Hepatocyte (in vitro differentiated cells): Measurements from ENCODE around the gene ZBTB20. TPM values are rescaled to one million over a fixed set of nuclear protein-coding genes. Genes with fewer than 3 reads are reported as not detected.

Source experiments
- DNase-seq: peaks from one replicate; pipeline ENCODE4 v3.0.0-alpha.2; 2016; ENCODE audit warnings: low spot score
- H2AFZ ChIP-seq: fragments of 200-600 bp; sonication (generic); 2 replicates; pipeline ENCODE4 v1.6.0; 2016; ENCODE audit warnings: antibody characterized with exemption, mild to moderate bottlenecking
- H3K27ac ChIP-seq: fragments of 200-600 bp; sonication (generic); 2 replicates; pipeline ENCODE4 v1.5.1; 2016; ENCODE audit warnings: mild to moderate bottlenecking
- H3K27me3 ChIP-seq: fragments of 200-600 bp; sonication (generic); 2 replicates; pipeline ENCODE4 v1.6.1; 2016
- H3K36me3 ChIP-seq: fragments of 200-600 bp; sonication (generic); replicated peaks from 2 replicates; pipeline ENCODE4 v1.5.1; 2016; ENCODE audit warnings: low read depth; ENCODE audit not compliant: insufficient read depth
- H3K4me1 ChIP-seq: fragments of 200-600 bp; sonication (generic); 2 replicates; pipeline ENCODE4 v1.5.1; 2016; ENCODE audit warnings: mild to moderate bottlenecking, moderate library complexity; ENCODE audit not compliant: insufficient read depth
- H3K4me2 ChIP-seq: fragments of 200-600 bp; sonication (generic); 2 replicates; pipeline ENCODE4 v1.6.0; 2016
- H3K4me3 ChIP-seq: fragments of 200-600 bp; sonication (generic); 2 replicates; pipeline ENCODE4 v1.5.1; 2016; ENCODE audit warnings: mild to moderate bottlenecking
- H3K79me2 ChIP-seq: fragments of 200-600 bp; sonication (generic); 2 replicates; pipeline ENCODE4 v1.6.0; 2017; ENCODE audit warnings: mild to moderate bottlenecking
- H3K9me2 ChIP-seq: fragments of 200-600 bp; sonication (generic); replicated peaks from 2 replicates; pipeline ENCODE4 v1.6.0; 2017; ENCODE audit warnings: mild to moderate bottlenecking; ENCODE audit not compliant: insufficient read depth
- H3K9me3 ChIP-seq: fragments of 200-600 bp; sonication (generic); 2 replicates; pipeline ENCODE4 v1.5.1; 2016; ENCODE audit warnings: low read depth, mild to moderate bottlenecking
- H4K20me1 ChIP-seq: fragments of 200-600 bp; sonication (generic); 2 replicates; pipeline ENCODE4 v1.6.0; 2016; ENCODE audit warnings: mild to moderate bottlenecking; ENCODE audit not compliant: insufficient read depth, poor library complexity, severe bottlenecking
- EZH2 ChIP-seq: fragments of 200-600 bp; sonication (generic); IDR thresholded peaks from 2 replicates; pipeline ENCODE4 v1.6.1; 2016; ENCODE audit warnings: antibody characterized with exemption, mild to moderate bottlenecking, borderline replicate concordance
- EZH2phosphoT487 ChIP-seq: fragments of 200-600 bp; sonication (generic); IDR thresholded peaks from one replicate; pipeline ENCODE4 v1.6.1; 2018; ENCODE audit warnings: antibody characterized with exemption, mild to moderate bottlenecking, low read depth, moderate library complexity; ENCODE audit not compliant: unreplicated experiment, severe bottlenecking
- WGBS: methylation state at CpG from one replicate; pipeline ENCODE4 v1.1.6; 2016; ENCODE audit warnings: low lambda C conversion rate; ENCODE audit errors: missing lambda C conversion rate; 5-methylcytosine and 5-hydroxymethylcytosine counted together
- polyA plus RNA-seq: library from polyadenylated mRNA; unstranded; fragments of >200 nt; fragmentation: Nextera tagmentation; extraction: Ambion mirVana; gene quantifications from 2 replicates; pipeline ENCODE4 v1.2.1, GENCODE V29; 2016
- total RNA-seq: library from RNA; depleted of rRNA; stranded (reverse); fragments of >200 nt; gene quantifications from 2 replicates; pipeline ENCODE4 v1.2.3, GENCODE V29; 2014
- TF ChIP-seq, protein P1 (sequence below): fragments of 200-600 bp; sonication (generic); IDR thresholded peaks from 2 replicates; pipeline ENCODE4 v1.5.1; 2016; ENCODE audit warnings: antibody characterized with exemption, mild to moderate bottlenecking; ENCODE audit not compliant: poor library complexity

The ZBTB20 gene
- total and polyA plus RNA-seq, 2 experiments from 2014 or later: 25.8 to 28.0 TPM

DNA sequence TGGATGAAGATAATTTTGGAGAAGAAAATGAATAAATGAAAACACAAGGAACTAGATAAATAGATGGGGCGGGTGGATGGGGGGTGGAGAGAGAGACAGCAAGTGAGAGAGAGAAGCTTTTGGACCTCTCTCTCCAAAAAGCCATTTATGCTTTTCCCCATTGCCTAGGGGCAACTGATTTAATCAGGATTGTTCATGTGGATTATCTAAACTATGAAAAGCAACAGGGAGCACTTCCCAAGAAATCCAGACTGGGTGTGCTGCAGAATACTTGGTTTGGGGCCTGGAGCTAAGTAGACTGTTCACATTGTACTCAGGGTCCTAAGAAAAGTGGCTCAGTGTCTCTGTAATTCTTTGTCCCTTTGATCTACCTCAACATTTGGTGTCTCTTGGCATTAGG, 486.3 kb downstream of the ZBTB20 start:
- H3K79me2 ChIP-seq: no peaks in the 10 kb centered on the region
- peak overlapping the region; percentile 81 for H3K27ac ChIP-seq
- H3K27me3 ChIP-seq: no peaks in the 10 kb centered on the region
- no peaks in the 10 kb centered on the region for H3K36me3 ChIP-seq
- no peak for TF ChIP-seq EZH2
- no peak for TF ChIP-seq EZH2phosphoT487
- TF ChIP-seq, protein P1, sequence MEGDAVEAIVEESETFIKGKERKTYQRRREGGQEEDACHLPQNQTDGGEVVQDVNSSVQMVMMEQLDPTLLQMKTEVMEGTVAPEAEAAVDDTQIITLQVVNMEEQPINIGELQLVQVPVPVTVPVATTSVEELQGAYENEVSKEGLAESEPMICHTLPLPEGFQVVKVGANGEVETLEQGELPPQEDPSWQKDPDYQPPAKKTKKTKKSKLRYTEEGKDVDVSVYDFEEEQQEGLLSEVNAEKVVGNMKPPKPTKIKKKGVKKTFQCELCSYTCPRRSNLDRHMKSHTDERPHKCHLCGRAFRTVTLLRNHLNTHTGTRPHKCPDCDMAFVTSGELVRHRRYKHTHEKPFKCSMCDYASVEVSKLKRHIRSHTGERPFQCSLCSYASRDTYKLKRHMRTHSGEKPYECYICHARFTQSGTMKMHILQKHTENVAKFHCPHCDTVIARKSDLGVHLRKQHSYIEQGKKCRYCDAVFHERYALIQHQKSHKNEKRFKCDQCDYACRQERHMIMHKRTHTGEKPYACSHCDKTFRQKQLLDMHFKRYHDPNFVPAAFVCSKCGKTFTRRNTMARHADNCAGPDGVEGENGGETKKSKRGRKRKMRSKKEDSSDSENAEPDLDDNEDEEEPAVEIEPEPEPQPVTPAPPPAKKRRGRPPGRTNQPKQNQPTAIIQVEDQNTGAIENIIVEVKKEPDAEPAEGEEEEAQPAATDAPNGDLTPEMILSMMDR: no peak
- H2AFZ ChIP-seq: no peak overlapping the region
- no peaks in the 10 kb centered on the region for H3K4me1 ChIP-seq
- DNase-seq: no peak
- H3K9me2 ChIP-seq: no peaks in the 10 kb centered on the region
- H3K9me3 ChIP-seq: no peaks in the 10 kb centered on the region
- H3K4me3 ChIP-seq: no peak overlapping the region
- H3K4me2 ChIP-seq: no peak overlapping the region
- no peaks in the 10 kb centered on the region for H4K20me1 ChIP-seq
- WGBS: 89% methylated on average over 1 of the region's 1 CpG

DNA sequence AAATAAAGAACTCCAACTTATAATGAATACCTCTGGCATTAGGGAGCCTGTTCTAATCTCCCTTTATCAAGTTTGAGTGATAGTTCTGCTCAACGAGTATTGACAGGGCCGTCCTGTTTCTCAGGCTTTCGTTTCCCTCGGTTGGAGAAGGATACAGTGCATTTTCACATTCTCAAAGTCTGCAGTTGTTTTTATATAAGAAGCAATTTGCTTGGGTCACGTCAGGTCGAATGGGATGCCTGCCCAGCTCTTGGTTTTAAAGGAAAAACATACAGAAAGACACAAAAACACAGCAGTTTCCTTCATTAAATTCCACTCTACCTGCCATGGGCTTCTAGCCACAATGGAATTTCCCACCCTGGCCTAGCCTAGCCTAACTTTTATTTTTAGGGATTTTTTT, 487.0 kb downstream of the ZBTB20 start:
- H3K36me3 ChIP-seq: no peaks in the 10 kb centered on the region
- no peaks in the 10 kb centered on the region for H3K9me3 ChIP-seq
- no peaks in the 10 kb centered on the region for H3K4me1 ChIP-seq
- TF ChIP-seq EZH2: no peak
- TF ChIP-seq EZH2phosphoT487: no peak
- TF ChIP-seq, protein P1: no peak
- no peaks in the 10 kb centered on the region for H3K79me2 ChIP-seq
- no peaks in the 10 kb centered on the region for H3K9me2 ChIP-seq
- 41% methylated on average over 6 of the region's 6 CpGs for WGBS
- H4K20me1 ChIP-seq: no peaks in the 10 kb centered on the region
- H3K4me2 ChIP-seq: peak overlapping the region; percentile 65
- H3K27me3 ChIP-seq: no peaks in the 10 kb centered on the region
- H3K4me3 ChIP-seq: no peak overlapping the region
- peak; percentile 11 for DNase-seq
- no peak overlapping the region for H2AFZ ChIP-seq
- peak overlapping the region; percentile 81 for H3K27ac ChIP-seq

DNA sequence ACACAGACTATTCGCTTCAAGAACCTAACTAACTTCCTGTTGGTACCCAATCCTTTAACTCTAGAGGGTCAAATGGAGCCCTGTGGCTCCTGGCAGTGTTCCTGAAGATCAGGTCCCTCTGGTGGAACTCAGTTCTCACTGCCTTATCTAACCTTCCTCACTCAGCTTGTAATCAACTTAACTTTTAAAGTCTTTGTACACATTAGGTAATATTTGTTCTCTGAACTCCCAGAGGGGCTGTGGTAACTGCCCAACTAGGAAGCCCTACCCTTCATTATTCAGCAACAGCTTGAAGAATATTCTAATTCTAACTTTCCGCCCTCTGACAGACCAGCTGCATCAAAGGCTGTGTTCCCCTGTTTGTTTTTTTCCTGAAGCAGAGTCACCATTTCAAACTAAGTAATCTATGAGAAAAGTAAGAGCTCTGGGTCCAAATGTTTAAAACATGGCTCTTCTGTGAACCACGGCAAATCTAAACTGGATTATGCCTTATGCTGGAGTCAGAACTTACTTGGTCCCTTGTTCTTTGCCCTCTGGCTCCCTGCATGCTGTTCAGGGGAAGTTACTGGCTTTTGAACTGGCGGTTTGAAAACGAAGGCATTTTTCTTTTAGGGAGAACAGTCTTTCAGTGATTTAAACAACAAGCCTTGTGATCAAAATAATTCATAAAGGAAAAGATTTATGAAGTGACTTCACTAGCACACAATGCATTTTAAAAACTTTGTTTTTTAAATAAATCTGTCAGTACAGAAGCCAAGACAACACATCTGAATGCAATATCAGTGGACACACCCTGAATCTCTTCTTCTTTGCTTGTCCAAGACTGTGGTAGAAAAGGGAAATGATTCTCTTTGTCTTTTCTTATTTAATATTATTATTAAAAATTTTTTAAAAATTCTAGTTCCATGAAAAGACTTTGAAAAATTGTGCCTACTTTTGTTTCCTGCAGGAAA, 487.7 kb downstream of the ZBTB20 start:
- H2AFZ ChIP-seq: peak overlapping the region; percentile 12
- no peaks in the 10 kb centered on the region for H3K27me3 ChIP-seq
- H3K4me2 ChIP-seq: peak overlapping the region; percentile 65

More for the DNA sequence above, 487.7 kb downstream of the ZBTB20 start:
- H3K79me2 ChIP-seq: no peaks in the 10 kb centered on the region
- peak overlapping the region; percentile 81 for H3K27ac ChIP-seq
- peak; percentile 23 for DNase-seq
- no peaks in the 10 kb centered on the region for H3K36me3 ChIP-seq
- H3K4me1 ChIP-seq: no peaks in the 10 kb centered on the region
- no peaks in the 10 kb centered on the region for H3K9me3 ChIP-seq
- H3K9me2 ChIP-seq: no peaks in the 10 kb centered on the region
- WGBS: 52% methylated on average over 5 of the region's 5 CpGs
- no peak overlapping the region for H3K4me3 ChIP-seq
- no peaks in the 10 kb centered on the region for H4K20me1 ChIP-seq
- TF ChIP-seq EZH2: no peak
- TF ChIP-seq, protein P1: peak; percentile 14
